NCI-H1930 (cell line): ENCODE measurements around the gene ESRRG.
"Not testable (repeated sequence)": the region's sequence is repeated elsewhere in the genome, so short reads cannot be mapped to it uniquely, and the experiment has no call there.

Source experiments
- DNase-seq, 2 experiments: peaks; one replicate each; lab custom pipeline; 2025; lab: John Stamatoyannopoulos, UW

Gene ESRRG

GRCh38 chr1:216563087-216563486, 160.1 kb downstream of the ESRRG start:
- DNase-seq, result no peak

DNA sequence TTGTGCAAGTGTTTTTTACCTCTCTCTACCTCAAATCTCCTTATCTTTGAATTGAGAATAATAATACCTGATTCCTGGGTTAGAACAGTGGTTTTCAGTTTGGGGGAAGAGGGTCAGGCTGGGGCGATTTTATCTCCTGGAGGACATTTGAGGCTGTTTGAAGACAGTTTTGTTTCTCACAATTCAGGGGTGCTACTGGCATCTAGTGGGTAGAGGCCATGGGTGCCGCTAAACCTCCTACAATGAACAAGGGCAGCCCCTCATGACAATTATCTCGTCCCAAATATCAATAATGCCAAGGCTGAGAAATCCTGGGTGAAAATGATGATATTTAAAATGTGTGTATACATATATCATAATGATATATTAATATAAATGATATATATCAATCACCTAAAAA, 160.8 kb downstream of the ESRRG start:
- DNase-seq, result no peak

- DNase-seq, result no peak
These were observed 162.7 kb downstream of the ESRRG start for GRCh38 chr1:216560527-216560926.

GRCh38 chr1:216559359-216559758, 163.9 kb downstream of the ESRRG start:
- DNase-seq, result no peak

- no peak for DNase-seq
These were observed 167.6 kb downstream of the ESRRG start for GRCh38 chr1:216555653-216556052.

- no peak for DNase-seq
These were observed 168.3 kb downstream of the ESRRG start for GRCh38 chr1:216554934-216555333.

- DNase-seq, result no peak
These were observed 169.5 kb downstream of the ESRRG start for GRCh38 chr1:216553766-216554165.

DNA sequence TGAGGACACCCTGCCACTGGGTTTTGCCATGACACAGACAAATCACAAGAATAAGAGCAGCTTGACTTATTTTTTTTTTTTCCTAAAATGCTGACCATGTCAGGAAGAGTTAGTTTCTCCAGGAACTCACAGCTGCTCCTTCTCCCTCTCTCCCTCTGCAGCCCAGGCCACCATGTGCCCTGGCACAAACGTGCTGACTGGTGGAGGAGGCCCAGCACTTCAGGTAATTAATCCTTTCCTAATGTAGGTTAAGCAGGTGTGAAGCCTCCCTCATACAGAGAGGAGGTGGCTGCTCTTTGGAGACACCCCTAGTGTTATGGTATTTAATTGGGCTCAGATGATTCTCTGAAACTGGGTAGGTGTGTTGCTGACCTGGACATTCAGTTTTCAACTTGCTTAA, 170.2 kb downstream of the ESRRG start:
- DNase-seq, result no peak

DNA sequence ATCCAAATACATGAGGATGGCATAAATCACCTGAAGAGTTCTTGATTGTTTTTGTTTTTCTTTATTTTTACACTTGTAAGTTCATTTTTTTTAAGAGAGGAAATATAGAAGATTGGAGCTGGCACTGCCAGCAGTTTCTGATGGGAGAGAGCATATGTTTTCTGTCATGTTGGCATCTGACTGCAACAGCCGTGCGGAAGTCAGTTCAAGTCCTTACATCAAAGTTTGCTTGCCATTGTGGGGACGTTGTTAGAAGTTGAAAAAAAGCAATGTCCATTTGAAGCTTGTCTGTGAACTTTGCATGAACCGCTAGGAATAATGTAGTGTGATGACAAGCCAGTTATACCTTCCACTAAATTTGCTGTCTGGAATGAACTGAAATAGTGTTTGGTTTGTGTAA, 173.4 kb downstream of the ESRRG start:
- no peak for DNase-seq

GRCh38 chr1:216542741-216543140, 180.5 kb downstream of the ESRRG start:
- no peak for DNase-seq

- no peak for DNase-seq
These were observed 181.0 kb downstream of the ESRRG start for GRCh38 chr1:216542263-216542662.

DNA sequence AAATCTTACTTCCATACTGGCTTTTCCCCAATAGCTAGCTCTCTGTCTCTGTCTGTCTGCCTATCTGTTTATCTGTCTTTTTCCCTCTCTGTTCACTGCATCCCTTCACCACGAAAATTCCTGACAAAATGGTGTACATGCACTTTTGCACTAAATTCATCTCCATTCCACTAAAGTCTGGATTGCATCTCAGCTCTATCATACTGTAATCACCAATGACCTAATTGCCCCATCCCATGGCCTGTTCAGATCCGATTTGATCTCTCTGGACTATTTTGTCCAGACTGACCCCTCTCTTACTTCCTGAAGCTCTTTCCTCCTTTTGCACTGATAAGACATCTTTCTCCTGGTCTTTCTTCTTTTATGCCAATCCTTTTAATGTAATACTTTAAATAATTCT, 187.5 kb downstream of the ESRRG start:
- DNase-seq, result no peak

GRCh38 chr1:216535059-216535458, 188.2 kb downstream of the ESRRG start:
- DNase-seq, result no peak

- DNase-seq, result no peak
These were observed 189.5 kb downstream of the ESRRG start for GRCh38 chr1:216533776-216534175.

GRCh38 chr1:216532251-216532798, 190.9 kb downstream of the ESRRG start:
- peak; percentile 37 to 39 for DNase-seq

DNA sequence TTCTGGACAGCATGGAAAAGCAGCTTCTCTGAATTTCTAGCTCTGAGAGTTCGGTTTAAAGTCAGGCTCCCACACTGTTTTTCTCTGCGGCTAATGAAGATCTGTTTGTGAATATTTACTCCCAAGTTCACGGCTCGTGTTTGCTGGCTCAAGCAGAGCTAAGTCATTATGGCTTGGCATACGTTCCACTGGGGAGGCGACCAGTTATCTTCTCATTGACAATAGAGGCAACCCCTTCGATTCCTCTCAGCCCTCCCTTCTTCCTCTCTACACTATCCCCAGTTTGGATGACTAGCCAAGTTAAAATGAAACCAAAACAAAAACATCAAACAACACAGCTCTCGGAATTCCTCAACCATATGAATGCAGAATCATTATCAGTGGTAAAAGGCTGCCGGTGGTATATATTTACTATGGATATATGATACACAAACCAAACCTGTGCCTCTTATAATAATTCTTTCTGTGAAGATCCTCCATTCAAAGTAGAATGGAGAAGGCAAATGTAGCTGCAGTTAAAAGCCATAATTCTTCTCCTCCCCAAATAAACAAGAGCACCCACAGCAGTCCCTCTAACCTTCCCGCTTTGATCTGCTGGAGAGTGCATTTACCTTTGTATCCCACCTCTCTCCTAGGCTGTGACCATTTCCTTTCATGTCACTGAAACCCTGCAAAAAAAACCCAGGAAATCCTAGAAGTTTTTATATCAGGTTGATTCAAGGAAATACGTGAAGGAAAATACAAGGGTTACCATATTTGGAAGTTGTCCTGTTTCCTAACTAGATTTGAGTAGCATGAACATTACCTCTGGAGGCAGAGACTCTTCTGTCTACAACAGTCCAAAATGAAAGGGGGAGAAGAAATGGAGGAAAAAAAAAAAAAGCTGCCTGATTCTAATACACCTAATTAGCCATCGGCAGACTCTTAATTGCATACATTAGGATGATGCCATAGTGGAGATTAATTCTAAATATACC, 191.7 kb downstream of the ESRRG start:
- peak in 1 of 2 experiments; percentile 13 for DNase-seq

DNA sequence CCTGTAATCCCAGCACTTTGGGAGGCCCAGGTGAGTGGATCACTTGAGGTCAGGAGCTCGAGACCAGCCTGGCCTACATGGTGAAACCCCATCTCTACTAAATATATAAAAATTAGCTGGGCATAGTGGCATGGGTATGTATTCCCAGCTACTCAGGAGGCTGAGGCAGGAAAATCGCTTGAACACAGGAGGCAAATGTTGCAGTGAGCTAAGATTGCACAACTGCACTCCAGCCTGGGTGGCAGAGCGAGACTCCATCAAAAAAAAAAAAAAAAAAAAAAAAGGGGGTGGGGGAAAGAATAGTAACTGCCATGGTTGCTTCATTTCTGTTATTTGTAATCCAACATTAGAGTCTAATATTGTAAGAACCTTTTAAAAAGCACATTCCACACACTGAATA, 193.4 kb downstream of the ESRRG start:
- not testable (repeated sequence) for DNase-seq

DNA sequence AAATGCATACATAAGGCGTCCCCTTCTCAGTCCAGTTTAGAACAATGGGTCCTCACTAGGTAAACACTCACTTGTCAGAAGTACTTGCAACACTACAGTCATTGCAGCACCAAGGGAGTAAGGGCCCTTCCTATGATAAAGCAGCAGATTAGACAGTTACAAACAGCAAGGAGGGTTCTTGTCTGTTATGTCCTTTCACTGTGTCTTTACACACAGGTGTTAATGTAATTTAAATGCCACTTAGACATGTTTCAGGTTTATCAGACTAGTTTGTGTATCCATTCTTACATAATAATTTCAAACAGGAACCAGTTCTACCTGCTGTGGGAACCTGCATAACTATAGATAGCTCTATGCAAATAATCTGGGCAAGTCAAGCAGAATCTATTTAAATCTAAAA, 194.4 kb downstream of the ESRRG start:
- no peak for DNase-seq

GRCh38 chr1:216523449-216524190, 199.6 kb downstream of the ESRRG start:
- no peak for DNase-seq

DNA sequence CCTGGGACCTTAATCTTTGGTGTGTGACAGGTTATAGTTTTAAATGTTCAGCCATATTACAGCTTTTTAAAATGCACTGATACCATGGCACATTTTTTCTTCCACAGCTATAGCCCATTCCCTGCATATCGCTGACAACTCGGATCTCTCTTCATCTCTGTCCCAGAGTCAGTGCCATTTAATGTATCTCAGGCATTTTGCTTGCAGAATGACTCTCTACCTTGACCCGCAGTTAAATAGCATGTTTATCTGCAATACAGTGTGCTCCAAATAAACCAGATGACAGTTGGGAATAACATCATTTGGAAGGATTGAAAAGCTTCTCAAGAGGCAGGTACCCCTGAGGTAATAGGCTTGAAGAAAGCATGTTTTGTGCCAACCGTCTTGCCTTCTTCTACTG, 200.2 kb downstream of the ESRRG start:
- no peak for DNase-seq

DNA sequence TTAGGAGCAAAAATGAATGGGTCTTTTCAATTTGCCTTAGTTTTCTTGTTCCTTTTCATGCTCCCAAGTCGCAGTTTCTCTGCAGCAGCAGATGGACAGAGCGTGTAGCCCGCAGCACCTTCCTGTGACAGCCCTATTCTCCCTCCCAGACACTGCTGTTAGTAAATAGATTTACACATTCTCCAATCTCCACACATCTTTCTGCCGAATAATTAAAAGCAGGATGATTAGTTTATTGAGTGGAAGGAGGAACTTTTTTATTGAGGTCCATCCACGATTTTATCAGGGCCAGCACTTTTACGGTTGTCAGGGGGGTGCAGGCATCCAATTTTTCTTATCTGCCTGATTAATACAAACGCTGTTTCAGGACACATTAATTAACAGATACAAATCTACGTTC, 201.8 kb downstream of the ESRRG start:
- no peak for DNase-seq

GRCh38 chr1:216518844-216519627, 204.2 kb downstream of the ESRRG start:
- DNase-seq, result no peak
